K562 (cell line): ENCODE data around the gene DAPP1. TPM values are rescaled to one million over a fixed set of nuclear protein-coding genes. Genes with fewer than 3 reads are reported as not detected.
A peak's percentile ranks its signal among the peaks of the same experiment; 100 is the strongest.

Source experiments
- ARID2 ChIP-seq: fragments of 450-650 bp; IDR thresholded peaks from 2 replicates; pipeline ENCODE4 v1.6.1; 2017; ENCODE audit warnings: antibody characterized with exemption, mild to moderate bottlenecking
- BCL6 ChIP-seq: fragments of 250-450 bp; sonication (Bioruptor Pico); IDR thresholded peaks from 2 replicates; pipeline ENCODE4 v1.4.0; 2020
- BRF2 ChIP-seq: IDR thresholded peaks from 3 replicates; pipeline ENCODE4 v1.6.1; 2011; ENCODE audit warnings: borderline replicate concordance, mild to moderate bottlenecking; ENCODE audit not compliant: insufficient read length, insufficient read depth
- CBFA2T3 ChIP-seq: fragments of 450-650 bp; IDR thresholded peaks from 2 replicates; pipeline ENCODE4 v1.6.1; 2017
- CREM ChIP-seq: IDR thresholded peaks from 2 replicates; pipeline ENCODE4 v1.6.1; 2014; ENCODE audit warnings: antibody characterized with exemption, low read depth
- CTBP1 ChIP-seq: fragments of 450-650 bp; IDR thresholded peaks from 2 replicates; pipeline ENCODE4 v1.6.1; 2016; ENCODE audit warnings: borderline replicate concordance
- FOXP4 ChIP-seq: sonication (generic); formaldehyde crosslinking; IDR thresholded peaks from 2 replicates; pipeline ENCODE4 v1.8.0; 2022; ENCODE audit warnings: mild to moderate bottlenecking, missing genetic modification reagents, borderline replicate concordance
- MGA ChIP-seq: fragments of 450-650 bp; IDR thresholded peaks from 2 replicates; pipeline ENCODE4 v1.6.1; 2016; ENCODE audit warnings: mild to moderate bottlenecking, moderate library complexity
- POLR2G ChIP-seq: fragments of 200-400 bp; formaldehyde crosslinking; IDR thresholded peaks from 2 replicates; pipeline ENCODE4 v1.6.1; 2017; ENCODE audit warnings: low read depth, mild to moderate bottlenecking, antibody characterized with exemption, low read length, moderate library complexity
- TCF3 ChIP-seq: sonication (generic); formaldehyde crosslinking; IDR thresholded peaks from 2 replicates; pipeline ENCODE4 v1.4.0; 2020; ENCODE audit warnings: mild to moderate bottlenecking, missing genetic modification reagents
- THRB ChIP-seq: fragments of 450-650 bp; formaldehyde crosslinking; conservative IDR thresholded peaks from 2 replicates; pipeline ENCODE4 v1.4.0; 2022; ENCODE audit warnings: mild to moderate bottlenecking, missing genetic modification characterization
- TRIM24 ChIP-seq, 2 experiments: fragments of 450-650 bp; IDR thresholded peaks; 2 replicates each; pipeline ENCODE4 v1.6.1; 2016
- ZKSCAN3 ChIP-seq: fragments of 250-450 bp; sonication (Bioruptor Pico); IDR thresholded peaks from 2 replicates; pipeline ENCODE4 v1.4.0; 2020
- ZNF184 ChIP-seq: sonication (generic); formaldehyde crosslinking; IDR thresholded peaks from 2 replicates; pipeline ENCODE4 v1.5.0; 2020; ENCODE audit warnings: missing genetic modification reagents
- polyA plus RNA-seq, 8 experiments: library from polyadenylated mRNA; depleted of rRNA in 4 of 8; stranded (reverse) in 5 of 8; unstranded in 3 of 8; fragments of >200 nt; fragmentation: Nextera tagmentation in 2 of 8; fragmentation: Illumina TruSeq in 1 of 8; extraction: Ambion mirVana in 2 of 8; extraction: Trizol in 1 of 8; gene quantifications; 2 replicates each; pipeline versions ENCODE4 v1.2.1 to v1.2.3, GENCODE V29; 2011 to 2014; ENCODE audit warnings: inconsistent platforms in 1 of 8, missing spikeins in 1 of 8
- total RNA-seq, 7 experiments: library from RNA; depleted of rRNA in 6 of 7; stranded (reverse); fragments of >200 nt in 6 of 7; fragmentation: Illumina TruSeq in 2 of 7; extraction: Trizol in 2 of 7; gene quantifications; 2 replicates each; pipeline versions ENCODE4 v1.2.1 to v1.2.3, GENCODE V29; 2011 to 2021; ENCODE audit warnings: low replicate concordance in 1 of 7

DAPP1 gene
- total and polyA plus RNA-seq, 9 of the 15 experiments (the other 6 are each of a cell fraction or from before 2014, with no cell fraction given): 1.9 to 7.2 (median 3.6) TPM

- 0 out of 2 replicates have a peak, but pooled peaks have one; percentile 17 for TF ChIP-seq MGA
- TF ChIP-seq ZKSCAN3: no peak
- no peak for TF ChIP-seq CTBP1
- no peak for TF ChIP-seq POLR2G
- no peak for TF ChIP-seq ZNF184 (CRISPR knock-in tag)
- no peak for TF ChIP-seq THRB (CRISPR knock-in tag)
- no peak for TF ChIP-seq BRF2
- TF ChIP-seq FOXP4 (CRISPR knock-in tag): no peak
- no peak for TF ChIP-seq BCL6 (CRISPR knock-in tag)
- peak; percentile 47 for TF ChIP-seq CBFA2T3
- 0 out of 2 replicates have a peak, but pooled peaks have one; percentile 32 for TF ChIP-seq TCF3 (CRISPR knock-in tag)
- TF ChIP-seq ARID2: no peak
- no peak for TF ChIP-seq CREM
- peak; percentile 59 to 70; a peak in 3 of 4 replicates for TF ChIP-seq TRIM24 (IDR thresholded peaks at IDR 0.05)
Measured at GRCh38 chr4:99822734-99823133, 6.1 kb downstream of the DAPP1 start (continued).
